EH (cell line): ENCODE data around the gene HIC2.
"Not testable (repeated sequence)": the region's sequence is repeated elsewhere in the genome, so short reads cannot be mapped to it uniquely, and the experiment has no call there.

ENCODE experiments used
- DNase-seq: peaks from one replicate; pipeline ENCODE4 v3.0.0-alpha.2; 2015; ENCODE audit warnings: low read depth

Gene HIC2

DNA sequence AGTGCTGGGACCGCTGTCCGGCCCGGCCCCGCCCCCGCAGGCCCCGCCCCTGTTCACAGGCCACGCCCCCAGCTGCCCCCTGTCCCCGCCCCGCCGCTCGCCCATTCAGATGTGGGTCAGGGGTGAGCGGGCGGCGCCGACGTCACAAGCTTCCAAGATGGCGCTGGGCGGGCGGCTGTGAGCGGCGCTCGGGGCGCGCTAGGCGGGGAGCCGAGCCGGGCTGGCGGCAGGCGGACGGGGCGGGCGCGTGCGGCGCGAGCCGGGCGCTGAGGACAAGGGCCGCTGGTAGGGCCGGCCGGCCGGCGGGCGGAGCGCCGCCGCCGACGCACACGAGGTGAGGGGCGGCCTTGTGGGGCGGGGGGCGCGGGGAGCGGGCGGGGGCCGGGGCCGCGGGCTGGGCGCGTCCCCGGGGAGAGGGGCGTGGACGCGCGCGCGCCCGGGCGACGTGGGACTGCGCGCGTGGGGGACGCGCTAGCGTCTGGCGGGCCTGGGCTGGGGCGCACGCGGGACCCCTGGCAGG lies at the start of gene HIC2:
TSS of gene HIC2 (plus strand) at position 145 of the 520 bp plus-strand sequence. CDS start 25,461 bp downstream, outside the sequence.
- DNase-seq: not testable (repeated sequence)

DNA sequence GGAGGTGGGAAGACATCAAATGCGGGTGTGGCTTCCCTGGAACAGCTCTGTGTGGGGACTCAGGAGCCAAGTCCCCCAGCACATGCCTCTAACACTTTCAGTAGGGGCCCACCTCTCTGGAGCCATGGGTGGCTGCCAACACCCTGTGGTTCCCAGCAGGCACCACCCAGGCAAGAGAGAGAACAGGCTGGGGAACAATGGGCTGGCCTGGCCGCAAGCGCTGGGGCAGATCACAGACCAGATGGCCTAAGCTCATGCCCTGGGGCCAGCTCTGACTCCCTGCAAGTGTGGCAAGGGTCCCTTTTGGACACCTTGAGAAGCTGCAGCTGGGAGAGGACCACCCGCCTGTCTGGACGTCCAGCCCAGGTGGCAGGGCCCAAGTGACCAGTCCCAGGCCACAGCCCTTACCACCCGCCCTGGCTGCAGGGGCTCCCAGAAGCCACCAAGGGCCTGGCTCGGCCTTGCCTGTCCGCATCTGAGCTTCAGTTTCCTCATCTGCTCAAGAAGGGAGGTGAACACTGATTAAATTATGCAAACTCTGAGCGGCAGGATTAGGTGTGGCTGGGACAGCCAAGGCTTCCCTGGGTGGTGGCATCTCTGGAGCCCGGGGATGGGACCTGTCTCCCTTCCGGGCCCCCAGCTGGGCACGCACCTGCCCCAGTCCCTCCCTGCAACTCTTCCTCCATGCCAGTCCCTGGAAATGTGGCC lies 48.4 kb upstream of the HIC2 start:
- DNase-seq: not testable (repeated sequence)

DNA sequence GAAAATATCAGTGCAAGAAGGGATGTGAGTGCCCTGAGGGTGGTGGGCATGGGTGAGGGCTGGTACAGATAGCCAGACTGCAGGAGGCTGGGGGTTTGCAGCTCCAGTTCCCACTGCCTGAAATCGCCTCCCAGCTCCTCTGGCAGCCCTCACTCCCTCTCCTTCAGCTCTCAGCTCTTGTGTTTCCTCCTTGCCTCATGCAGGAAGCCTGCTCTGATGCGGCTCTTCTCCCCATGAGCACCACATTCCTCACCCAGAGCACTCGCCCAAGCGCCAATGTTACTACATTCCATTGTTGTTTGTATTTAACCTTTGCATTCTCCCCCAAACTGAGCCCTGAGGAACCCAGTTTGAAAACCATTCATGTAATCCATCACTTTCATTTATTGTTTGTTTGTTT lies 41.3 kb upstream of the HIC2 start:
- not testable (repeated sequence) for DNase-seq

- not testable (repeated sequence) for DNase-seq
These were observed 33.3 kb upstream of the HIC2 start, which contains the start of gene RIMBP3B for GRCh38 chr22:21383701-21384467. Gene RIMBP3B (plus strand): TSS chr22:21383751. CDS start chr22:21383859, 108 bp downstream.

DNA sequence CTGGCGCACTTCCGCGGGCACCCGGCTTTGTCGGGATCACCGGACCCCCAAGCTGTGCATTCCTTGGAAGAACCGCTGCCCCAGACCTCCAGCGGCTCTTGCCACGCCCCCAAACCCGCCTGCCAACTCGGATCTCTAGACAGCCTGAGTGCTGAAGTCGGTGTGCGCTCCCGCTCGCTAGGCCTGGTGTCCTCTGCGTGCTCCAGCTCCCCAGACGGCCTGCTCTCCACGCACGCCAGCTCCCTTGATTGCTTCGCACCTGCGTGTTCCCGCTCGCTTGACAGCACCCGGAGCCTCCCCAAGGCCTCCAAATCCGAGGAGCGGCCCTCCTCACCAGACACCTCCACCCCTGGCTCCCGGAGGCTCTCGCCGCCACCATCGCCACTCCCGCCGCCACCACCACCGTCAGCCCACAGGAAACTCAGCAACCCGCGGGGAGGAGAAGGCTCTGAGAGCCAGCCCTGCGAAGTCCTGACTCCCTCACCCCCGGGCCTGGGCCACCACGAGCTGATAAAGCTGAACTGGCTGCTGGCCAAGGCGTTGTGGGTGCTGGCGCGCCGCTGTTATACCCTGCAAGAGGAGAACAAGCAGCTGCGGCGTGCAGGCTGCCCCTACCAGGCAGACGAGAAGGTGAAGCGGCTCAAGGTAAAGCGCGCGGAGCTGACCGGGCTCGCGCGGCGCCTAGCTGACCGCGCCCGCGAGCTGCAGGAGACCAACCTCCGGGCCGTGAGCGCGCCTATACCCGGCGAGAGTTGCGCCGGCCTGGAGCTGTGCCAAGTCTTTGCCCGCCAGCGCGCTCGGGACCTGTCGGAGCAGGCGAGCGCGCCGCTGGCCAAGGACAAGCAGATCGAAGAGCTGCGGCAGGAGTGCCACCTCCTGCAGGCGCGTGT lies 32.5 kb upstream of the HIC2 start:
- not testable (repeated sequence) for DNase-seq

GRCh38 chr22:21389480-21389879 lies 27.7 kb upstream of the HIC2 start:
- not testable (repeated sequence) for DNase-seq

DNA sequence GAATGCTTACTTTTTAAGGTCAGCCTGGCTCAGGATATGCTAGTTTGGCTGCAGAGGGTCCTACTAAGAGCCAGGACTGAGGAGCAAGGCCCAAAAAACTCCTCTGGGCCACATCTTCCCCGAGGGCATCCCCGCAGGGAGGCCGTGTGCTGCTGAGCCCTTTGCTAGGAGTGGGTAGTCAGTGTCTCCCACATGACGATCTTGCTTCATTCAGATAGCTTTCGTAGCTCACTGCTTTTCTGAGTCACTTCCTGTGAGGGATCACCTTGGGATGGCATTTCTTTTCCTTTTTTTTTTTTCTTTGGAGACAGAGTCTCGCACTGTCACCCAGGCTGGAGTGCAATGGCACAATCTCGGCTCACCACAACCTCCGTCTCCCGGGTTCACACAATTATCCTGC lies 27.2 kb upstream of the HIC2 start:
- DNase-seq: not testable (repeated sequence)

DNA sequence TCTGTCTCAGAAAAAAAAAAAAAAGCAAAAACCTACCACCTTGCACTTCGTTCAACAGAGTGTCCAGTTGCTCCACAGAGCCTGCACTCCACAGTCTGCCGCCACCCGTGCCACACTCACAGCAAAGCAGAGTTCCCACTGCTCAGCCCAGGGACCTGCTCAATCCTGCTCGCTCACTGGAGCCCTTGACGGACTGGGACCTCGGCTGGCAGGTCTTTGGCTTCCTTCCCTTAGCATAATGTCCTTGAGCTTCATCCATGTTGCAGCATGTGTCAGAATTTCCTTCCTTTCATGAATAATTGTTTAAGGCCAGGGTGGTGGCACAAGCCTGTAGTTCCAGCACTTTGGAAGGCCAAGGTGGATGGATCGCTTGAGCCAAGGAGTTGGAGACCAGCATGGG lies 22.6 kb upstream of the HIC2 start:
- not testable (repeated sequence) for DNase-seq

GRCh38 chr22:21401197-21401969 lies 15.8 kb upstream of the HIC2 start:
- not testable (repeated sequence) for DNase-seq

- DNase-seq: not testable (repeated sequence)
These were observed 14.3 kb upstream of the HIC2 start for GRCh38 chr22:21402763-21403314.

- not testable (repeated sequence) for DNase-seq
These were observed 10.0 kb upstream of the HIC2 start for GRCh38 chr22:21407139-21407538.

DNA sequence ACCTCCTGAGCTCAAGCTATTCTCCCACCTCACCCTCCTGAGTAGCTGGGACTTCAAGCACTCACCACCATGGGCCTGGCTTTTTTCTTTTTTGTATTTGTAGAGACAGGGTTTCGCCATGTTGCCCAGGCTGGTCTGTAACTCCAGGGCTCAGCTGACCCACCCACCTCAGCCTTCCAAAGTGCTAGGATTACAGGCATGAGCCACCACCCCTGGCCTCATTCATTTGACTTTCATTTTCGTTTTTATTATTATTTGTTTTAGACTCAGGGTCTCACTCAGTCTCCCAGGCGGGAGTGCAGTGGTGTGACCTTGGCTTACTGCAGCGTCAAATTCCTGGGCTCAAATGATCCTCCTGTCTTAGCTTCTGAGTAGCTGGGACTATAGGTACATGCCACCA lies 9.4 kb upstream of the HIC2 start:
- not testable (repeated sequence) for DNase-seq

DNA sequence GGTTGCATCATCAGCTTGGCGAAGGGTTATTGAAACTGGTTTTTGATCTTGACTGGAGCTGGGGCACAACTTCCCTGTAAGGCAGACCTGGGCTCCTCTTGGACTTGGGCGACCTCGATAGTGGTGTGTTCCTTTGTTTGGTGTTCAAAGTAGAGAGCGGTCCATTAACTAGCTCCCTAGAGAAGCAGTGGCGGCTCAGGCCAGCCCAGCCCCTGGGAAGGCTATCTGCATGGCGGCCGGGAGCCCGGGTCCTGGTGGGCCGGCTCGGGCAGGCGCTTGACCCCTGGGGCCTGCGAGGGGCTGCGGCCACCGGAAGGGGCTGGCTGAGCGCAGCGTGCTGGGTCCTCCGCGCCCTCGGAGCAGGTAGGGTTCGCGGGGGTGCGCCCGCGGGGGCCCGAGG lies 796 bp upstream of the HIC2 start:
- DNase-seq: not testable (repeated sequence)

GRCh38 chr22:21417853-21418252 lies 682 bp downstream of the HIC2 start:
- not testable (repeated sequence) for DNase-seq

DNA sequence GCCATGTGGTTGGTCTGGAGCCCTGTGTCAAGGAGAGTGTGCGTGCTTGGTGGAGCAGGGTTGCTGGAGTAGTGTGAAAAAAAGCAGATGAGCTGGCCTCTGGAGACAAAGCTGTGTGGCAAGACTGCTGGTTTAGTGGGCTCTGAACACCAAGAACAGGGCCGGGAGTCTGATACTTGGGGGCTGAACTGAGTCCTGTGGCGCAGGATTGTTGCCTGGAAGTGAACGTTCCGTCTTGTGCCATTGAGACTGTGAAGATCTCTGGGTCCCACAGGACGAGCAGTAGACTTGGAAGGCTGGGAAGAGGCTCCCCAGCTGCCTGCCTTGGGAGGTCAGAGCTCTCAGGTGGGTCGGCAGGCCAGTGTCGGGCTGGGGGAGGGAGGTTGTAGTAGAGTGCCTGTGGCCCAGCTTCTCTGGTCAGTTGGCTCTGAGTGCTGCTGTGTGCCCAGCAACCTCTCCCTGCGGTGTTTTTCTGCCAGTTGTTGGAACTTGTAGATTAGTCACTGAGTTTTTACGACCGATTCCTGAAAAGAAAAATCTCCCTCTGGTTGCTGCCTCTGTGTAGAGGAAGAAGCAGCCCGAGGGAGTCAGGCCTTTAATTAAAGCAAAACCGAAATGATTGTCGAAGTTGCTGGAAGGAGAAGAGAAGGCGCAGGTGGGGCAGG lies 1.9 kb downstream of the HIC2 start:
- DNase-seq: not testable (repeated sequence)

- DNase-seq: not testable (repeated sequence)
These were observed 3.1 kb downstream of the HIC2 start for GRCh38 chr22:21420180-21420763.

GRCh38 chr22:21424084-21424709 lies 7.0 kb downstream of the HIC2 start:
- not testable (repeated sequence) for DNase-seq

DNA sequence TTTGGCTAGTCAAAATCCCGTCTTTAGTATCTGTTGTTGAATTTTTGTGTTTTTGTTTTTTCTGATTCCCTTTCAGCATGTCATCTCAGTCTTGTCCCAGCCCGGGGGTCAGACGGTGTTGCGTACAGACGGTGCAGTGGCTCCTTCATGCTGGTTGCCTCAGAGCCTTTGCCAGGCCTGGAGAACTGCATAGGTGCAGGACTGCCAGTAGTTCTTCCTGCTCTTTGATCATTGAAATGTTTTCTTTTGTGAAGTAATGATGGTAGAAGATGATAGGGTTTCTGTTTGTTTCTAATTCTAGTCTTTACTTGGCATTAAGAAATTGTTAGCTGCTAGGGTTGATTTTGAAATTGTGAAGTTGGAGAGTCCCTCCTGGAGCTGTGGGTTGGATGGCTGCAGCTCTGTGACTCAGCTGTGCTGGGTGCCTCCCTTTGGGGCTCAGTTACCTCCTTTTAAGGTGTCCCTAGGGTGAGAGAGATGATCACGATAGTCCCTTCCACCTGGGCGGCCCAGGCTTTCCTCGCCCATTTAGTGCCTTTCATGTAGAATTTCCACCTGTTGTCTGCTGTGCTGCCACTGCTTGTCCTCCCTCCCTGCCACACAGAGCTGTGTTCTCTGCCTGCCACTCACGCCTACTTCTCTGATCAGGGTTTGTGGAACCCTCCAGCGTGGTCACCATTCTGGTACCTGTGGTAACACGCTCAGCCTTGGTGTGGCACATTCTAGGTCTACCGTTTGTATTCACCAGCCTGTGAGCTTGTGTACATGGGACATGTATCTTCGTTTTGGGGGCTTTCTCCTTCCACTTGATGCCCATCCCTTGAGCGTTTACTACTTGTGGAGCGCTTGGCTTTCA lies 17.4 kb downstream of the HIC2 start:
- not testable (repeated sequence) for DNase-seq
